Measurements from ENCODE around the gene SNAP25. TPM values are rescaled to one million over a fixed set of nuclear protein-coding genes. Genes with fewer than 3 reads are reported as not detected.

The SNAP25 gene
- total and polyA plus RNA-seq, 10 of the 15 experiments (the other 5 are each of a cell fraction or from before 2014, with no cell fraction given) = not detected

DNA sequence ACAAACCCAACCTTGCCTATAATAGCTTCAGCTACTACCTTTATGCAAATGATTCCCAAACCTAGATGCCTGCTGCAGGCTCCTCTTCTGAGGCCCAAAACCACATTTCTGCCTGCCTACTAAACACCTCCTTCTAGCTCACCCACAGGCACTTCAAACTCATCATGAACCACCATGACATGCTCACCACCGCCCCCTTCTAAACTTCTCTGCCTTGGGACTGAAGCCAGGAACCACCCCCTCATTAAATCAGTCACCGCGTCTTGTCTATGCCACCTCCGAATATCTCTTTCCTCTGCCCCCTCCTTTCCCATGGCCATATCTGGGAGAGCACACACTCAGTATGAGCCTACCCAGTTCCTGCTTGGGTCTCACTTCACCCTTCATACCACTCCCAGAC is 101.2 kb downstream of the SNAP25 start:
- Histone ChIP-seq H3K9me3 (replicated peaks; ENCODE audit: control insufficient read depth, insufficient read depth, low read length) (peaks cover 1% of the 10 kb centered on the region; the same call in 2 of the 3 replicates), H3K4me3 (no peak overlapping the region), H3K4me2 (ENCODE audit: control insufficient read depth, insufficient read depth) (no peak overlapping the region), H4K20me1 (ENCODE audit: control insufficient read depth, insufficient read depth) (no peaks in the 10 kb centered on the region), H3K4me1 (ENCODE audit: control insufficient read depth, insufficient read depth, low read length) (no peaks in the 10 kb centered on the region), H3K27me3 (replicated peaks in 1 of 2; ENCODE audit: control insufficient read depth in 2 of 2, insufficient read depth in 2 of 2, low read length in 1 of 2) (no peaks in the 10 kb centered on the region; a peak in 1 of 4 replicates), H2AFZ (ENCODE audit: control insufficient read depth, low read depth, low read length) (no peak overlapping the region), H3K27ac (ENCODE audit: control insufficient read depth, insufficient read depth) (no peak overlapping the region), H3K79me2 (ENCODE audit: control insufficient read depth, insufficient read depth, low read length) (no peaks in the 10 kb centered on the region), H3K9ac (ENCODE audit: control insufficient read depth, insufficient read depth, low read length) (no peak overlapping the region), H3K36me3 (ENCODE audit: control insufficient read depth in 2 of 2, insufficient read depth in 2 of 2, low read length in 1 of 2) (no peaks in the 10 kb centered on the region)
- ATAC-seq (no peak), FAIRE-seq (no peak), DNase-seq (ENCODE audit: low read depth, low spot score) (no peak)
- intact Hi-C loops (cut with micrococcal nuclease; ENCODE audit: unreplicated experiment) (loop anchor here (5.0 kb wide), 1 partner anchor 92 kb away; no protein-coding TSS in a partner anchor), in situ Hi-C loops (cut with MboI) (no loop called here)
- CTCF ChIA-PET = interaction anchor here (2.2 to 8.1 kb wide), 2 partner anchors 48 to 62 kb away, joined by 4 to 187 read pairs; no protein-coding TSS in a partner anchor
- TF ChIP-seq RB1 (IDR thresholded peaks at IDR 0.05; ENCODE audit: borderline replicate concordance) (no peak), BRCA1 (IDR thresholded peaks at IDR 0.05; ENCODE audit: low read depth, low read length) (no peak), CHD1 (IDR thresholded peaks at IDR 0.05; ENCODE audit: low read depth, low read length) (no peak), SMC3 (IDR thresholded peaks at IDR 0.05; ENCODE audit: borderline replicate concordance, low read length) (no peak), HDAC2 (IDR thresholded peaks at IDR 0.05) (no peak), POLR2AphosphoS5 (IDR thresholded peaks at IDR 0.05; ENCODE audit: low read length) (no peak), SIX5 (IDR thresholded peaks at IDR 0.05; ENCODE audit: low read depth, low read length, severe bottlenecking) (no peak), SUPT20H (IDR thresholded peaks at IDR 0.05; ENCODE audit: borderline replicate concordance, control insufficient read depth, low read depth, low read length) (no peak), MXI1 (IDR thresholded peaks at IDR 0.05; ENCODE audit: low read depth, low read length) (no peak), POU2F2 (IDR thresholded peaks at IDR 0.05; ENCODE audit: borderline replicate concordance, low read depth, low read length) (no peak), STAT3 (IDR thresholded peaks at IDR 0.05; ENCODE audit: low read depth, low read length) (no peak), KDM1A (IDR thresholded peaks at IDR 0.05; ENCODE audit: borderline replicate concordance) (no peak), MYC (IDR thresholded peaks at IDR 0.05; ENCODE audit: insufficient read depth, insufficient read length, insufficient replicate concordance, low read length, severe bottlenecking) (no peak), HDGF (IDR thresholded peaks at IDR 0.05) (no peak), LARP7 (IDR thresholded peaks at IDR 0.05) (no peak), ZNF274 (IDR thresholded peaks at IDR 0.05; ENCODE audit: insufficient read depth, insufficient read length) (no peak)
- TF ChIP-seq, protein P1, sequence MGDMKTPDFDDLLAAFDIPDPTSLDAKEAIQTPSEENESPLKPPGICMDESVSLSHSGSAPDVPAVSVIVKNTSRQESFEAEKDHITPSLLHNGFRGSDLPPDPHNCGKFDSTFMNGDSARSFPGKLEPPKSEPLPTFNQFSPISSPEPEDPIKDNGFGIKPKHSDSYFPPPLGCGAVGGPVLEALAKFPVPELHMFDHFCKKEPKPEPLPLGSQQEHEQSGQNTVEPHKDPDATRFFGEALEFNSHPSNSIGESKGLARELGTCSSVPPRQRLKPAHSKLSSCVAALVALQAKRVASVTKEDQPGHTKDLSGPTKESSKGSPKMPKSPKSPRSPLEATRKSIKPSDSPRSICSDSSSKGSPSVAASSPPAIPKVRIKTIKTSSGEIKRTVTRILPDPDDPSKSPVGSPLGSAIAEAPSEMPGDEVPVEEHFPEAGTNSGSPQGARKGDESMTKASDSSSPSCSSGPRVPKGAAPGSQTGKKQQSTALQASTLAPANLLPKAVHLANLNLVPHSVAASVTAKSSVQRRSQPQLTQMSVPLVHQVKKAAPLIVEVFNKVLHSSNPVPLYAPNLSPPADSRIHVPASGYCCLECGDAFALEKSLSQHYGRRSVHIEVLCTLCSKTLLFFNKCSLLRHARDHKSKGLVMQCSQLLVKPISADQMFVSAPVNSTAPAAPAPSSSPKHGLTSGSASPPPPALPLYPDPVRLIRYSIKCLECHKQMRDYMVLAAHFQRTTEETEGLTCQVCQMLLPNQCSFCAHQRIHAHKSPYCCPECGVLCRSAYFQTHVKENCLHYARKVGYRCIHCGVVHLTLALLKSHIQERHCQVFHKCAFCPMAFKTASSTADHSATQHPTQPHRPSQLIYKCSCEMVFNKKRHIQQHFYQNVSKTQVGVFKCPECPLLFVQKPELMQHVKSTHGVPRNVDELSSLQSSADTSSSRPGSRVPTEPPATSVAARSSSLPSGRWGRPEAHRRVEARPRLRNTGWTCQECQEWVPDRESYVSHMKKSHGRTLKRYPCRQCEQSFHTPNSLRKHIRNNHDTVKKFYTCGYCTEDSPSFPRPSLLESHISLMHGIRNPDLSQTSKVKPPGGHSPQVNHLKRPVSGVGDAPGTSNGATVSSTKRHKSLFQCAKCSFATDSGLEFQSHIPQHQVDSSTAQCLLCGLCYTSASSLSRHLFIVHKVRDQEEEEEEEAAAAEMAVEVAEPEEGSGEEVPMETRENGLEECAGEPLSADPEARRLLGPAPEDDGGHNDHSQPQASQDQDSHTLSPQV (IDR thresholded peaks at IDR 0.05) = no peak
- RAD21 ChIA-PET (ENCODE audit: unreplicated experiment) = no interaction called here
- 25% methylated on average over 4 of the region's 4 CpGs for WGBS (ENCODE audit: insufficient coverage, insufficient replicate concordance, low lambda C conversion rate, missing lambda C conversion rate)
- SMC1A ChIA-PET (ENCODE audit: uncharacterized antibody, unreplicated experiment) = interaction anchor here (1.0 to 5.9 kb wide), 7 partner anchors 29 to 157 kb away, joined by 3 to 56 read pairs (median 5); partner anchors contain the start of gene MKKS
- POLR2A ChIA-PET = no interaction called here
- BruUV-seq (replicated peaks) = no TSS peak
